Ectodermal cell (in vitro differentiated cells): ENCODE results near the gene RNFT2.
"Not testable (repeated sequence)": the region's sequence is repeated elsewhere in the genome, so short reads cannot be mapped to it uniquely, and the experiment has no call there.

Experiments
- H3K27ac ChIP-seq: 2 replicates; pipeline ENCODE4 v1.7.0; 2013; ENCODE audit warnings: mild to moderate bottlenecking, low read depth, low read length; ENCODE audit not compliant: insufficient read depth, poor library complexity, severe bottlenecking
- H3K27me3 ChIP-seq: 2 replicates; pipeline ENCODE4 v1.7.0; 2013; ENCODE audit warnings: mild to moderate bottlenecking, low read length; ENCODE audit not compliant: insufficient read depth, control insufficient read depth, poor library complexity, severe bottlenecking
- H3K36me3 ChIP-seq: one replicate; pipeline ENCODE4 v1.7.0; 2013; ENCODE audit warnings: low read length; ENCODE audit not compliant: control insufficient read depth, insufficient read depth
- H3K4me1 ChIP-seq: one replicate; pipeline ENCODE4 v1.7.0; 2013; ENCODE audit warnings: low read length; ENCODE audit not compliant: control insufficient read depth, insufficient read depth
- H3K4me3 ChIP-seq: 2 replicates; pipeline ENCODE4 v1.7.0; 2013; ENCODE audit warnings: low read depth, low read length, control low read depth; ENCODE audit not compliant: insufficient read depth
- H3K9me3 ChIP-seq: 2 replicates; pipeline ENCODE4 v1.7.0; 2013; ENCODE audit warnings: mild to moderate bottlenecking, low read length, moderate library complexity; ENCODE audit not compliant: control insufficient read depth
- WGBS, 2 experiments: methylation state at CpG; one replicate each; pipeline ENCODE4 v1.1.7; 2013; ENCODE audit warnings: missing lambda C conversion rate in 2 of 2; 5-methylcytosine and 5-hydroxymethylcytosine counted together

Gene RNFT2

GRCh38 chr12:116727261-116727660, 10.9 kb upstream of the RNFT2 start:
- no peak overlapping the region for H3K27ac ChIP-seq
- no peaks in the 10 kb centered on the region for H3K27me3 ChIP-seq
- no peak overlapping the region for H3K4me3 ChIP-seq
- no peaks in the 10 kb centered on the region for H3K9me3 ChIP-seq
- no peaks in the 10 kb centered on the region for H3K4me1 ChIP-seq
- 95 to 97% methylated on average over 3 of the region's 3 CpGs for WGBS, 2 experiments
- H3K36me3 ChIP-seq: no peaks in the 10 kb centered on the region

GRCh38 chr12:116727891-116728290, 10.2 kb upstream of the RNFT2 start:
- H3K36me3 ChIP-seq: no peaks in the 10 kb centered on the region
- H3K9me3 ChIP-seq: no peaks in the 10 kb centered on the region
- 79% methylated on average over 6 of the region's 6 CpGs for WGBS, 2 experiments
- H3K4me1 ChIP-seq: no peaks in the 10 kb centered on the region
- H3K4me3 ChIP-seq: no peak overlapping the region
- no peaks in the 10 kb centered on the region for H3K27me3 ChIP-seq
- H3K27ac ChIP-seq: no peak overlapping the region

GRCh38 chr12:116731801-116732200, 6.3 kb upstream of the RNFT2 start:
- H3K27ac ChIP-seq: no peak overlapping the region
- H3K4me3 ChIP-seq: no peak overlapping the region
- H3K9me3 ChIP-seq: no peaks in the 10 kb centered on the region
- WGBS, 2 experiments: 94 to 97% methylated on average over 3 of the region's 3 CpGs
- no peaks in the 10 kb centered on the region for H3K27me3 ChIP-seq
- peaks cover 8% of the 10 kb centered on the region for H3K4me1 ChIP-seq
- no peaks in the 10 kb centered on the region for H3K36me3 ChIP-seq

GRCh38 chr12:116734156-116734768, 3.9 kb upstream of the RNFT2 start:
- Histone ChIP-seq H3K27me3 (no peaks in the 10 kb centered on the region), H3K4me3 (no peak overlapping the region), H3K36me3 (no peaks in the 10 kb centered on the region), H3K4me1 (peaks cover 9% of the 10 kb centered on the region), H3K9me3 (no peaks in the 10 kb centered on the region), H3K27ac (no peak overlapping the region)
- whole genome bisulfite sequencing, 2 experiments: 96 to 98% methylated on average over 5 of the region's 5 CpGs

GRCh38 chr12:116735084-116735483, 3.0 kb upstream of the RNFT2 start:
- no peaks in the 10 kb centered on the region for H3K27me3 ChIP-seq
- no peak overlapping the region for H3K4me3 ChIP-seq
- H3K4me1 ChIP-seq: peaks cover 9% of the 10 kb centered on the region
- H3K27ac ChIP-seq: no peak overlapping the region
- H3K9me3 ChIP-seq: no peaks in the 10 kb centered on the region
- 97% methylated on average over 10 of the region's 10 CpGs for WGBS, 2 experiments
- no peaks in the 10 kb centered on the region for H3K36me3 ChIP-seq

GRCh38 chr12:116735951-116736599, 2.0 kb upstream of the RNFT2 start:
- Histone ChIP-seq H3K27ac (no peak overlapping the region), H3K4me3 (peak overlapping the region; percentile 57), H3K4me1 (peaks cover 9% of the 10 kb centered on the region), H3K9me3 (no peaks in the 10 kb centered on the region), H3K36me3 (no peaks in the 10 kb centered on the region), H3K27me3 (no peaks in the 10 kb centered on the region)
- 82 to 85% methylated on average over 7 to 8 of the region's 9 CpGs for WGBS, 2 experiments

GRCh38 chr12:116736962-116737773, 947 bp upstream of the RNFT2 start:
- Histone ChIP-seq H3K36me3 (no peaks in the 10 kb centered on the region), H3K4me1 (peaks cover 9% of the 10 kb centered on the region), H3K27me3 (no peaks in the 10 kb centered on the region), H3K27ac (no peak overlapping the region), H3K9me3 (no peaks in the 10 kb centered on the region), H3K4me3 (peak overlapping the region; percentile 57)
- 1 to 3% methylated on average over 24 of the region's 24 CpGs for WGBS, 2 experiments

- H3K4me1 ChIP-seq: peaks cover 9% of the 10 kb centered on the region
- no peak overlapping the region for H3K4me3 ChIP-seq
- H3K27me3 ChIP-seq: no peaks in the 10 kb centered on the region
- H3K27ac ChIP-seq: no peak overlapping the region
- peaks cover 4% of the 10 kb centered on the region for H3K36me3 ChIP-seq
- 92 to 94% methylated on average over 7 of the region's 7 CpGs for WGBS, 2 experiments
- H3K9me3 ChIP-seq: no peaks in the 10 kb centered on the region
Observed at GRCh38 chr12:116739381-116739887, 1.3 kb downstream of the RNFT2 start.

GRCh38 chr12:116742787-116743186, 4.7 kb downstream of the RNFT2 start:
- H3K36me3 ChIP-seq, H3K4me1 ChIP-seq, H3K9me3 ChIP-seq, H3K4me3 ChIP-seq, H3K27me3 ChIP-seq, H3K27ac ChIP-seq: not testable (repeated sequence)
- WGBS, 2 experiments: 88 to 100% methylated on average over 1 of the region's 2 CpGs

- Histone ChIP-seq H3K4me1 (no peaks in the 10 kb centered on the region), H3K9me3 (no peaks in the 10 kb centered on the region), H3K36me3 (peaks cover 4% of the 10 kb centered on the region), H3K4me3 (no peak overlapping the region), H3K27ac (no peak overlapping the region), H3K27me3 (no peaks in the 10 kb centered on the region)
- WGBS, 2 experiments: 83 to 88% methylated on average over 3 of the region's 3 CpGs
Observed at GRCh38 chr12:116744766-116745165, 6.7 kb downstream of the RNFT2 start.
